HEK293 (cell line): ENCODE results near the gene FAH.

Experiments
- CTCF ChIA-PET: fragments of 350-600 bp; formaldehyde crosslinking; extraction: SDS; loops from one replicate; lab custom pipeline; 2021; ENCODE audit warnings: antibody characterized with exemption; lab: Yijun Ruan, JAX
- POLR2A ChIA-PET: fragments of 300-600 bp; formaldehyde crosslinking; extraction: SDS; loops from one replicate; lab custom pipeline; 2020; ENCODE audit warnings: antibody characterized with exemption, inconsistent platforms; lab: Yijun Ruan, JAX
- H3K27ac ChIP-seq: fragments of 200-500 bp; sonication (Bioruptor generic); 2 replicates; pipeline ENCODE4 v1.5.1; 2014; ENCODE audit warnings: low read depth, low read length, control low read depth, inconsistent platforms; ENCODE audit errors: extremely low read depth
- H3K36me3 ChIP-seq, 2 experiments: fragments of 200-500 bp in 1 of 2; sonication (Bioruptor generic) in 1 of 2; 1 replicate in 1 of 2; 2 replicates in 1 of 2; pipeline ENCODE4 v1.5.1; 2014 to 2017; ENCODE audit warnings: inconsistent platforms in 2 of 2, low read length in 2 of 2; ENCODE audit not compliant: control insufficient read depth in 2 of 2, insufficient read depth in 1 of 2
- H3K4me1 ChIP-seq: fragments of 200-500 bp; sonication (Bioruptor generic); 2 replicates; pipeline ENCODE4 v1.5.1; 2014; ENCODE audit warnings: mild to moderate bottlenecking, low read length, inconsistent platforms; ENCODE audit not compliant: control insufficient read depth, insufficient read depth
- H3K4me3 ChIP-seq: 2 replicates; pipeline ENCODE4 v1.5.1; 2011; ENCODE audit warnings: low read depth, mild to moderate bottlenecking, control low read depth, low read length, moderate library complexity
- H3K9me3 ChIP-seq: fragments of 200-500 bp; sonication (Bioruptor generic); 2 replicates; pipeline ENCODE4 v1.5.1; 2014; ENCODE audit warnings: low read depth, low read length, inconsistent platforms; ENCODE audit not compliant: control insufficient read depth, insufficient read depth
- BCL6B ChIP-seq: fragments of 450-650 bp; formaldehyde crosslinking; IDR thresholded peaks from 2 replicates; pipeline ENCODE4 v1.5.1; 2017; ENCODE audit warnings: missing biosample characterization, missing genetic modification characterization
- CTCF ChIP-seq: fragments of 450-650 bp; formaldehyde crosslinking; IDR thresholded peaks from 2 replicates; pipeline ENCODE4 v1.5.1; 2016; ENCODE audit warnings: missing biosample characterization, missing genetic modification characterization
- HOXA7 ChIP-seq: sonication (generic); formaldehyde crosslinking; IDR thresholded peaks from 2 replicates; pipeline ENCODE4 v1.8.1; 2022; ENCODE audit warnings: missing genetic modification reagents, borderline replicate concordance
- KLF1 ChIP-seq: fragments of 450-650 bp; formaldehyde crosslinking; IDR thresholded peaks from 2 replicates; pipeline ENCODE4 v1.5.1; 2016; ENCODE audit warnings: missing biosample characterization, missing genetic modification characterization
- MZF1 ChIP-seq: fragments of 450-650 bp; formaldehyde crosslinking; IDR thresholded peaks from 2 replicates; pipeline ENCODE4 v1.5.1; 2017; ENCODE audit warnings: missing biosample characterization, missing genetic modification characterization, borderline replicate concordance
- SCRT2 ChIP-seq: fragments of 450-650 bp; formaldehyde crosslinking; IDR thresholded peaks from 2 replicates; pipeline ENCODE4 v1.5.1; 2016; ENCODE audit warnings: missing biosample characterization, missing genetic modification characterization
- TSHZ1 ChIP-seq: fragments of 450-650 bp; formaldehyde crosslinking; IDR thresholded peaks from 2 replicates; pipeline ENCODE4 v1.5.1; 2016; ENCODE audit warnings: missing biosample characterization, missing genetic modification characterization, borderline replicate concordance
- ZNF239 ChIP-seq: fragments of 450-650 bp; formaldehyde crosslinking; IDR thresholded peaks from 2 replicates; pipeline ENCODE4 v1.5.1; 2016; ENCODE audit warnings: missing biosample characterization, missing genetic modification characterization
- ZNF302 ChIP-seq: fragments of 450-650 bp; formaldehyde crosslinking; IDR thresholded peaks from 2 replicates; pipeline ENCODE4 v1.5.1; 2016; ENCODE audit warnings: missing biosample characterization, missing genetic modification characterization, low read depth
- ZNF391 ChIP-seq: fragments of 450-650 bp; formaldehyde crosslinking; IDR thresholded peaks from 2 replicates; pipeline ENCODE4 v1.5.1; 2016; ENCODE audit warnings: low read depth, missing biosample characterization, missing genetic modification characterization, borderline replicate concordance
- ZNF416 ChIP-seq: fragments of 450-650 bp; formaldehyde crosslinking; IDR thresholded peaks from 2 replicates; pipeline ENCODE4 v1.5.1; 2016; ENCODE audit warnings: missing biosample characterization, missing genetic modification characterization
- ZNF558 ChIP-seq: fragments of 450-650 bp; formaldehyde crosslinking; IDR thresholded peaks from 2 replicates; pipeline ENCODE4 v1.5.1; 2016; ENCODE audit warnings: missing biosample characterization, missing genetic modification characterization
- ZNF600 ChIP-seq: fragments of 450-650 bp; formaldehyde crosslinking; IDR thresholded peaks from 2 replicates; pipeline ENCODE4 v1.5.1; 2016; ENCODE audit warnings: missing biosample characterization, missing genetic modification characterization
- ZNF664 ChIP-seq: fragments of 450-650 bp; formaldehyde crosslinking; IDR thresholded peaks from 2 replicates; pipeline ENCODE4 v1.5.1; 2016; ENCODE audit warnings: missing biosample characterization, missing genetic modification characterization
- ZNF670 ChIP-seq: fragments of 450-650 bp; formaldehyde crosslinking; IDR thresholded peaks from 2 replicates; pipeline ENCODE4 v1.5.1; 2016; ENCODE audit warnings: missing biosample characterization, missing genetic modification characterization, low read depth
- ZNF704 ChIP-seq: fragments of 450-650 bp; formaldehyde crosslinking; IDR thresholded peaks from 2 replicates; pipeline ENCODE4 v1.5.1; 2016; ENCODE audit warnings: missing biosample characterization, missing genetic modification characterization
- ZNF747 ChIP-seq: fragments of 450-650 bp; formaldehyde crosslinking; IDR thresholded peaks from 2 replicates; pipeline ENCODE4 v1.5.1; 2016; ENCODE audit warnings: missing biosample characterization, missing genetic modification characterization
- ZNF843 ChIP-seq: fragments of 450-650 bp; formaldehyde crosslinking; IDR thresholded peaks from 2 replicates; pipeline ENCODE4 v1.5.1; 2016; ENCODE audit warnings: missing biosample characterization, missing genetic modification characterization
- ZSCAN16 ChIP-seq: fragments of 450-650 bp; formaldehyde crosslinking; IDR thresholded peaks from 2 replicates; pipeline ENCODE4 v1.5.1; 2016; ENCODE audit warnings: missing biosample characterization, missing genetic modification characterization
- TF ChIP-seq, protein P1 (sequence below): fragments of 450-650 bp; formaldehyde crosslinking; IDR thresholded peaks from 2 replicates; pipeline ENCODE4 v1.5.1; 2017; ENCODE audit warnings: missing biosample characterization, missing genetic modification characterization

Gene FAH

GRCh38 chr15:80109388-80109787, 43.4 kb upstream of the FAH start (continued):
- TF ChIP-seq ZNF416 (tag by site-specific recombination) = no peak

DNA sequence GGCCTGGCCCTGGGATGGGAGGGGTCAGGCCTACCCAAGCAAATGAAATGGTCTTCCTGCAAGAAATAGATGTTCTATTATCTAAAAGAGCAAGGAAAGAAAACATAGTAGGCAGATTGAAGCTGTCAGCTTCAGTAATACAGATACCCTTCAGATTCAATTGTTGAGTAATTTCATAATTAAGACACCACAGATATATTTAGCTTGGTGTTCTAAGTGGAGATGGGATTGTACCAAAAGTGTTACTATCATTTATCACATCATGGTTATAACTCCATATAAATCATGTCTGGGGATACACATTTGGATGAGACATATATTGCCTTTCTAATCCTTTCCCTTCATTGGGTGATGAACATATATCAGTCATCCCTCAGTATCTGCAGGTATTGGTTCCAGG, 41.9 kb upstream of the FAH start:
- CTCF ChIA-PET = no interaction called here
- POLR2A ChIA-PET = no interaction called here

GRCh38 chr15:80114114-80114513, 38.7 kb upstream of the FAH start:
- ChIA-PET POLR2A (no interaction called here), CTCF (interaction anchor here (0.6 to 1.4 kb wide), 3 partner anchors 9 to 20 kb away, joined by 3 to 6 read pairs (median 4); no protein-coding TSS in a partner anchor)
- Histone ChIP-seq H3K27ac (no peak overlapping the region), H3K4me3 (no peak overlapping the region), H3K9me3 (no peaks in the 10 kb centered on the region)
- TF ChIP-seq HOXA7 (CRISPR knock-in tag) = no peak
- TF ChIP-seq, protein P1, sequence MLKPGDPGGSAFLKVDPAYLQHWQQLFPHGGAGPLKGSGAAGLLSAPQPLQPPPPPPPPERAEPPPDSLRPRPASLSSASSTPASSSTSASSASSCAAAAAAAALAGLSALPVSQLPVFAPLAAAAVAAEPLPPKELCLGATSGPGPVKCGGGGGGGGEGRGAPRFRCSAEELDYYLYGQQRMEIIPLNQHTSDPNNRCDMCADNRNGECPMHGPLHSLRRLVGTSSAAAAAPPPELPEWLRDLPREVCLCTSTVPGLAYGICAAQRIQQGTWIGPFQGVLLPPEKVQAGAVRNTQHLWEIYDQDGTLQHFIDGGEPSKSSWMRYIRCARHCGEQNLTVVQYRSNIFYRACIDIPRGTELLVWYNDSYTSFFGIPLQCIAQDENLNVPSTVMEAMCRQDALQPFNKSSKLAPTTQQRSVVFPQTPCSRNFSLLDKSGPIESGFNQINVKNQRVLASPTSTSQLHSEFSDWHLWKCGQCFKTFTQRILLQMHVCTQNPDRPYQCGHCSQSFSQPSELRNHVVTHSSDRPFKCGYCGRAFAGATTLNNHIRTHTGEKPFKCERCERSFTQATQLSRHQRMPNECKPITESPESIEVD (tag by site-specific recombination) = peak; percentile 54
- TF ChIP-seq ZNF670 = no peak
- TF ChIP-seq, all 188 proteins: peak for 1
- H3K4me1 ChIP-seq = peaks cover 31% of the 10 kb centered on the region
- no peaks in the 10 kb centered on the region for H3K36me3 ChIP-seq

More for the DNA sequence above, 41.9 kb upstream of the FAH start:
- Histone ChIP-seq H3K27ac (no peak overlapping the region), H3K4me3 (no peak overlapping the region)
- no peak for TF ChIP-seq ZNF391 (tag by site-specific recombination)
- TF ChIP-seq SCRT2 (tag by site-specific recombination) = no peak
- no peak for TF ChIP-seq ZNF704 (tag by site-specific recombination)
- TF ChIP-seq ZSCAN16 = no peak
- no peak for TF ChIP-seq ZNF302 (tag by site-specific recombination)
- TF ChIP-seq ZNF843 (tag by site-specific recombination) = no peak
- TF ChIP-seq BCL6B (tag by site-specific recombination) = no peak
- TF ChIP-seq, all 188 proteins: peak for 0
- Histone ChIP-seq H3K9me3 (no peaks in the 10 kb centered on the region), H3K36me3 (no peaks in the 10 kb centered on the region), H3K4me1 (peaks cover 29% of the 10 kb centered on the region)

DNA sequence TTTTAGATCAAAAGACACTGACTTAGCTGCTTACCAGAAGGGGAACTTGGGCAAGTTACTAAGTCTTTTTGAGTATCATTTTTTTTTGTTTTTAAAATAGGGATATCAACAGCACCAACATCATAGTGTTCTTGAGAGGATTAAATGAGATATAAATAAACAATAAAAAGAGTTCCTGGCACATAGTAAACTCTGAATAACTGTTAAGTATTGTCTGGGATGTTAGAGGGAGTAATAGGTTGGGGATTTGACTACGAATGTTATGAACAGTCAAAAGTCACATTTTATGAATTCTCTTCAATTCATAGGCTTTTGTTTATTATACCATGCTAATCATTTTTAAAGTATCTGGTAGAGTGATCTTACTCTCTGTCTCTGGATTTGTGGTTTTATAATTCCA, 37.8 kb upstream of the FAH start:
- ChIA-PET POLR2A (no interaction called here), CTCF (no interaction called here)
- TF ChIP-seq KLF1 (tag by site-specific recombination) (no peak), MZF1 (tag by site-specific recombination) (peak; percentile 78; the same call in 1 of the 2 replicates), ZNF664 (tag by site-specific recombination) (peak; percentile 94), CTCF (tag by site-specific recombination) (no peak), ZNF558 (tag by site-specific recombination) (no peak), ZNF239 (tag by site-specific recombination) (no peak), ZNF747 (no peak), ZNF600 (tag by site-specific recombination) (0 out of 2 replicates have a peak, but pooled peaks have one; percentile 68), TSHZ1 (tag by site-specific recombination) (no peak)
- Histone ChIP-seq H3K4me1 (peaks cover 31% of the 10 kb centered on the region), H3K27ac (no peak overlapping the region), H3K4me3 (no peak overlapping the region), H3K36me3 (no peaks in the 10 kb centered on the region), H3K9me3 (no peaks in the 10 kb centered on the region)
